HT-29 (cell line): ENCODE results near the gene MYH9. TPM values are rescaled to one million over a fixed set of nuclear protein-coding genes. Genes with fewer than 3 reads are reported as not detected.

ENCODE experiments used
- DNase-seq: peaks from one replicate; pipeline ENCODE4 v3.0.0-alpha.2; 2015; ENCODE audit warnings: low spot score
- total RNA-seq: library from RNA; depleted of rRNA; stranded (reverse); fragments of >200 nt; shearing (Covaris generic); gene quantifications from 2 replicates; pipeline ENCODE4 v1.2.3, GENCODE V29; 2014

The MYH9 gene
- total RNA-seq, 1 experiment from 2014 or later = 259 TPM

DNA sequence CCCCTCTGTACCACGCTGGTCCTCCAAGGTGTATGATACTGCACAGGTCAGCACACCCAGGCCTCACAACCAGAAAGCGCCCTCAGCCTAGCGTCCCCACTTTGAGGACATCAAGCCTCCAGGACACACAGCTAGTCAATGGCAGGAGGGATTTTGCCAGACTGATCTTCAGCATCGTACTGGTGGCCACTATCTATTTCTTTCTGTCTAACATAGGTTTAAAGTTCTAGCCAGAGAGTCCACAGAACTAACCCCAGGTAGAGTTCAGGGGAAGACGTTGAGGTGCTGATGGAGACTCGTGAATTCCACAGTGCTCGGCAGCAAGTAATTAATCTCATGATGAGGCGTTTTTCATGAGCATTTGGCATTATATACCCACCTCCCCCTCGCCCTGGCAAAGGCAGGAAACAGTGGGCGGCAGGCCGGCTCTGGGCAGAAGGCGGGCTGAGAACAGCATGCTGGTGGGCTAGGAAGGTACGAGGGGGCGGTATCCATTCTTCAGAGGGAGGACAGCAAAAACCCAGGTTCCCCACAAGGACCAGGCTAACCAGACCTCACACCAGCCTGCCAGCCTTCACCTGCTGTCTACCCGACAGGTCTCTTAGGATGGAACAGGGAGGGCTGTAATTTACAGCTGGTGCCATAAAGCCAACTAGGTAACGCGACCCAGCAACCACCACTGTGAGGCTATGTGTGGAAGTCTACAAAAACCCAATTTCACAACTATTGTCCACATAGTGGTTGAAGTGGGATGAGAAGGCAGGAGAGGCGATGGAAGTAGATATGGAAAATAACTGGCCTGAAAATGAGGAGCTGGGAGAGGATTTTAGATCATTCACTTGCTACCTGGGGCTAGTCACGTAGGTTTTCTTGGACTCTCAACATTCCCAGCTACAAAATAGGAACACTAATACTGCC is 18.5 kb downstream of the MYH9 start:
- no peak for DNase-seq

DNA sequence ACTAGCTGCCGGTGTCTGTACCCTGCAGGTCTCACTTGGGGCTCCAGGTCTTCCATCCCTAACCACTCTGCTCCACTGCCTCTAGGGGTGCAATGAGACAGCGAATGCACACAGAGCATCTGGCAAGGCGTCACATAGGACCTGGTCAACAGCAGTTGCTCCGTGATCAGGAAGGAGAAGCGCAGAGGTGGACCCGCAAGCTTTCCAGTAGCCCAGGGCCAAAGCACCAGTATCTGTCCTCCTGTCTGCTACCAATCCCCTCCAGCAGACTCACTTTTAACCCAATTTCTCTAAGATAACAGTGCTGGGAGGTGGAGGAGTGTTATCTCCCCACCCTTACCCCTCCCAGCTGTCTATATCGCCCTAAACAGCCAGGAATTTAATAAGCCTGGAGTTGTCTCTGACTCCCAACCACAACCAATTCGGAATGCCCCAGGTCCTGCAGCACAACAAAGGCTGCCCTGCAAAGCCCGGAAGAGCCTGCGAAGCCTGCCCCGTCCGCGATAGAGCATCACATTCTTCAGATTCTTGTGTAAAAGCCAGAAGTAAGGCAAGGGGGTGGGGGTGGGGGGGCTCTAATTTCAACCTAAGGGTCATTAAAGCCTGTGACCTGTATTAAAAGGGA is 19.3 kb downstream of the MYH9 start:
- DNase-seq = peak; percentile 54

DNA sequence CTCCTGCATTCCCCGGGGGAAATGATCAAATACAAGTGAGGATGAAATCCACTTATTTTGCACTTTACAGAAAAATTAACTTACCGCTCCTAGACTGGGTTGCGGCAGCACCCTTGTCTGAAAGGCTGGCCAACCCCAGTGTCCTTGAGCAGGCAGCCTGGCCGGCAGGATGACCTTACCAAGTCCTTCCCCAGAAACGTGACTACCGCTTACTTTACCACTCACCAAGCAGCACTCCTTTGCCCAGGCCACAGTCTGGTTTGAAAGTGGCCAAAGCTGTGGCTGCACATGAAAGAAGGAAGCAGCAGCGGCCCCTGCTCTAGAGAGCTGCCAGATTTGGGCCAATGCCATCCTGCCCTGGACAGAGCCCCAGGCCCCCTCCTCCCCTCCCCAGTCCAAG is 20.3 kb downstream of the MYH9 start:
- DNase-seq = no peak

DNA sequence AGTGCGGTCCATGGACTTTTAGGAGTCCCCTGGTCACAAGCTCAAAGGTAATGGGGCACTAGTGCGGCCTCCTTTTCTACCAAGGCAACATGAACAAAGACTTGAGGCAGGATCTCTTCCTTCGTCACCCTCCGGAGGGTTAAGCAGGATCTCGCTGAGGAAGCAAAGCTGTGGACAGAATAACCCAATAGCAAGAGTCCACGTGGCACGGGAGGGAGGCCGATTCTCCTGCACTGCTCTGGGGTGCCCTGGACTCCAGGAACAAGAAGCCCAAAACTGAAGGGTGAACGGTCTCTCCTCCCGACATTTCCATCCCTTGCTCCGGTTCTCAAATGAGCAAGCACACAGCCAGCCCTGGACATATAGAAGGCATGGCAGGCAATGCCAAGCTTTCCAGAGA is 20.7 kb downstream of the MYH9 start:
- DNase-seq = no peak

DNA sequence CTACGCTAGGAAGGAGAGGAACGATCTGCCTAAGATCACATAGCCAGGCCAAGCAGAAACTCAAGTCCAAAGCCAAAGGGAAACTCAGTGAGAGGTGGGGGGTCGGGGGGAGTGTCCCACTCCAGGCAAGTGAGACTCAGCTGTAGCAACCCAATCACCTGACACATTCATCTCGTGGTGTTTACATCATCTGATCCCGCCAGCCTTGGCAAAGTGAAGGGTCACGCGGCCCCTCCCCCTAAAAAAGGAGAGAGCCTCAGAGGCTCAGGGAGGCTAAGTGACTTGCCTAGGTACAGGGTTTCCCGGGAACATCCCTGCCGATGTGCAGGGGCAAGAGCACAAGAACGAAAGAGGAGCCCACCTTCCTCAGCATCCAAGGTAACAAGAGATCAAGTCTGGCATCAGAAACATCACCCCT is 21.5 kb downstream of the MYH9 start:
- no peak for DNase-seq

DNA sequence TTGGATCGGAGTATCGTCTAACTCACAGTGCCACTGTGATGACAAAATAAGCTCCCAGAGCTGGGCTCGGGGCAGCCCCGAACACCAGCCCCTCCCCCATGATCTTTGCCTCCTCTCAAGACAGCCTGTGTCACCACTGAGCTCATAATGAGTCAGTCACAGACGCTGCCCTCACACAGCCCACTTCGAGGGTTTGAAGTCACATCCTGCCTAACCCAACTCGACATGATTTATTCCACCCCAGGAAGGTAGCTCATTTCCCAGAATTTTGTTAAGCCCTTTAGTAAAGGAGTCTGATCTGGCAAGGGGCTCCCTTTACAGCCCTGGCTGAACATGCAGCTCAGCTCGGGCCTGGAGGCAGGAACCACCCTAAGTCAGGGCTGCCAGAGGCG is 22.8 kb downstream of the MYH9 start:
- no peak for DNase-seq

DNA sequence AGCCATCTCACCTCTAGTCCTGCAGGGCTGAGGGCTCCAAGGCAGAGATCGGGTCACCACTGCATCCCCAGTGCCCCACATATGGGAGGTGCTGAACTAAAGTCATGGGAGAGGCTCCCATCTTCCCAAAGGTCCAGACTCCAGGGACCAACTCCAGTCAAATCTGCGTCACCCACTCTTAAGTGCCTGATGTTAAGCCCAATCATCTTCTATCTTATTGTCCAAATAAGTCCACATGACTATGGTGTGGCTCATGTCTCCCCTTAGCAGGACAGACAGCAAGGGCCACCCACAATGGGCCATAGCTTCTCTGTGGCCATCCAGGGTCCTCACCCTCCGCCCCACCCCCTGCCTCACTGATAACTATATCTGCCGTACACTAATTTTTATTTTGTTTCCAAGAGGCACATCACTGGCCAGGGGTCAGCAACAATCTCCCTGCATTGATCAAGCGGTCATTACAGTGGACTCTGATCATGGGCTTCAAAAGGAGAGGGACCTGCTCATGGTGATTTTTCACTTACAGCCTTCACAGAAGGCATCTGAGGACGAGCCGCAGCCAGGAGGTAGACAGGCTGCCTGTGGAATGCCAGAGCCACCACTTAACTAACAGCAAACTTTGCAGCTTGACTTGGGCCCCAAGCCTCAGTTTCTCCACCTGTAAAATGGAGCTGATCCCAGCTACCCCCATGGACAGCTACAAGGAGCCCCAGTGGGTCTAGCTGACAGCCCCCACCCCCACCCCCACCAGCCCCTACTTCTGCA is 23.3 kb downstream of the MYH9 start:
- DNase-seq = no peak

DNA sequence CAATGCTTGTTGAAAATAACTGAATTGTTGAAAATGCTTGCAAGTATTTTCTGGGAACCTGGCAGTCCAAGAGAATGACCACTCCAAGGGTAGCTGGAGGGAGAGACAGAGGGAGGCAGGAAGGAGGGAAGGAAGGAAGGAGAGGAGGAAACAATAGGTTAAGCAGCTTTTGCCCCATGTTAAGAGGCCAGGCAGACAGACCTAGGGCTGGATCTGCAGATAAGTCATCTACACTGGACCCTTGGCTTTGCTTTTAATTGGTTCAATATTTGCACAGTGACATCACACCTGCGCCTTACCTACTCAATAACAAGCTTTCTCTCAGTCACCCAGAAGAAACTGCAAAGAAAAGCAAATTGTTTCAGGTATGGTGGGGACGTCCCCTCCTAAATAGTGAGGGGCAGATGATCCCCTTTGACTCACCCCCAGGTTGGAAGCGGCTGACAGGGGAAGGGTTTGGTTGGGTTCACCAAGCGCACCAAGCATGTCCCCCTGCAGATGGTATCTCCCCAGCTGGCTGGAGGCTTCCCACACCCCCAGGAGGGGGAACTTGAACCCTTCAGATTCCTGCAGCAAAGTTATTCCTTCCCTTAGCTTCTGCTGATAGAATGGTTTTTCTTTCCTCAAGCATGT is 24.3 kb downstream of the MYH9 start:
- no peak for DNase-seq

DNA sequence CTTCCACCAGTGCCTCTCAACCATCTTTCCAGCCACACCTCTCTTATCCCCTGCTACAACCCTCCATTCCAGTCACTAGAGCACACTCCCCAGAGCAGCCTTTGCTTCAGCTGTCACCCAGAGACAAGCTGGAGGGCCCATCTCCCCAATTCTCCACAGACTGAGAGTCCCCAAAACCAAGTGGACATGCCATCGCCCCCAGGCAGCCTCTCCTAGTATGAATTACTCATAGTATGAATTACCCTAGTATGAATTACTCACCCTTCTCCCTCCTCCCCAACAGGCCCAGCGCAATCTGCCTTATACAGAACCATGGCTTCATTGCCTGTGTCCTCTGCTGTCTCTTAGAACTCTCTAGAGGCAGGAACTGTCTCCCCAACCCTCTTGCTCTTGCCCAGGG is 24.8 kb downstream of the MYH9 start:
- no peak for DNase-seq

DNA sequence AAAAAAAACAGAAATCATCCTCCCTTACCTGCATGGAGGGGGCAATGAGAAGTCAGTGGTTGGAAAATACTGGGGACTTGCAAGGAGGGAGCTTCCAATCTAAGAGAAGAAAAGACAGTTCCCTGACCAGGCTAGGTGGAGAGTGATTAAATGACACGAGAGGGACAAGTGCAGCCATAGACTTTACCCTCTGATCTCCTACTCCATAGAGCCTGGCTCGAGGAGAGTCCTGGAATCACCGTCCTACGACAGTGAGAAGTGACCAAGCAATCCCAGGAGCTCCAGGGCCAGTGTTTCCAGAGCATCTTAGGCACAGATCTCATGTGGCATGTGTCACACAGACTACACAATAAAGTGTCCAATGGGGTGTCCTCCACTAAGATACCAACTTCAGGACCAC is 25.7 kb downstream of the MYH9 start:
- DNase-seq = no peak

DNA sequence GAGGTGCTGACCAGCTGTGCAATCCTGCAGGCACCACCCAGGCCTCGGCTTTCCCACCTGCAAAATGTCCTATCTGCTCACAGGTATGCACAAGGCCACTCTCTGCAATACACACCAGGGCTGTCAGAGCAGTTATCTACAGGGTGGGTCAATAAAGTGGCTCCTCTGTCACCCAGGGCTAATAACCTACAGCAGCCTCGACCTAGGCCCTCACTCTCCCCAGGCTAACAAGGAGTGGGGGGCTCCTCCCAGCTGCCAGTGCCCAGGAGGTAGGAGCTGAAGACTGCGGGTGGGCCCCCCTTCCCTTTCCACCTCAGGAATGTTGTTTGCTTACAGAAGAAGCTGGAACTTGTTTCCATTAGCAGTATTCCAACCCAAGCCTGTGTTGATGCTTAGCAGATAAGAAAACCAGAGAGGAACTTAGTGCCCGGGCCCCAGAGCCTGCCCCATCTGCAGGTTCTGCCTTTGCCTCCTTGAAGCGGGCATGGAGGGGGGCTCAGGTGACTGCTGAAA is 26.8 kb downstream of the MYH9 start:
- no peak for DNase-seq

DNA sequence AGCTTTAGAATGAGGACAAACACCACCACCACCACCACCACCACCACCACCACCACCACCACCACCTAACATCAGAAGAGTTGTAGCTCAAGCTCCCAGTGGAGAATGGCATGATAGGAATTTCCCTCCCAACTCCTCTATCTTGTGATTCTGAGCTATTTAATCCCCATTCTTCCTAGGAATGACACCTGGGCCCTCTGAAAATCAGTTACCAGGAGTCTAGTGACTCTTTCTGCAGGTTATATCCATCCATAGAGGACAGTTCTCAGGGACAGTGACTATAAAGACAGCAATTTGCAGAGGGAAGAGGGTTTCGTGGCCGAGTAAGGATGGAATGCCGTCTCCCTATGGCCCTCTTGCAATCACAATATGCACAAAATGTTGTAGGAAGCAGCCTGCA is 27.8 kb downstream of the MYH9 start:
- DNase-seq = no peak

DNA sequence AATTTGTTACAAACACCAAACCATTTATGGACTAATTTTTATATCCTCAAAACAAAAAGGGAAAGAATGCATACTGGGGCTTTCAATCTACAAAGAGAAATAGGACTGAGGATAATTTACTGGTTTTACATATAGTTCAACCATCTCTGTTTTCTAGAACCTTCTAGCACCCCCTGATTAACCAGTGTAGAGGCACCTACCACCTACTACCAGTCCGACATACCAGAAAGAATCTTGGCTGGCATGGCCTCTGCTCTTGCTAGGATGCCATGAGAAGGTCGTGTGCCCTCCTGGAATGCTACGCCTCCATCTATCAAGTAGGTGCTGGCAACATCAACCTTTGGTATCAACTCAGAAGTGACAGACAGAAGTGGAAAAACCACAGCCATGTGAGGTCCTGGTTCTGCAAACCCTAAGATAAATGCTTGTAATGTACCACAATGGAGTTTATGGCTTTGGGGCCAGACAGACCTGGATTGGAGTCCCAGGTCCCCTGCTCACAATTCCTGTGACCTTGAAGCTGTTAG is 28.2 kb downstream of the MYH9 start:
- DNase-seq = no peak

DNA sequence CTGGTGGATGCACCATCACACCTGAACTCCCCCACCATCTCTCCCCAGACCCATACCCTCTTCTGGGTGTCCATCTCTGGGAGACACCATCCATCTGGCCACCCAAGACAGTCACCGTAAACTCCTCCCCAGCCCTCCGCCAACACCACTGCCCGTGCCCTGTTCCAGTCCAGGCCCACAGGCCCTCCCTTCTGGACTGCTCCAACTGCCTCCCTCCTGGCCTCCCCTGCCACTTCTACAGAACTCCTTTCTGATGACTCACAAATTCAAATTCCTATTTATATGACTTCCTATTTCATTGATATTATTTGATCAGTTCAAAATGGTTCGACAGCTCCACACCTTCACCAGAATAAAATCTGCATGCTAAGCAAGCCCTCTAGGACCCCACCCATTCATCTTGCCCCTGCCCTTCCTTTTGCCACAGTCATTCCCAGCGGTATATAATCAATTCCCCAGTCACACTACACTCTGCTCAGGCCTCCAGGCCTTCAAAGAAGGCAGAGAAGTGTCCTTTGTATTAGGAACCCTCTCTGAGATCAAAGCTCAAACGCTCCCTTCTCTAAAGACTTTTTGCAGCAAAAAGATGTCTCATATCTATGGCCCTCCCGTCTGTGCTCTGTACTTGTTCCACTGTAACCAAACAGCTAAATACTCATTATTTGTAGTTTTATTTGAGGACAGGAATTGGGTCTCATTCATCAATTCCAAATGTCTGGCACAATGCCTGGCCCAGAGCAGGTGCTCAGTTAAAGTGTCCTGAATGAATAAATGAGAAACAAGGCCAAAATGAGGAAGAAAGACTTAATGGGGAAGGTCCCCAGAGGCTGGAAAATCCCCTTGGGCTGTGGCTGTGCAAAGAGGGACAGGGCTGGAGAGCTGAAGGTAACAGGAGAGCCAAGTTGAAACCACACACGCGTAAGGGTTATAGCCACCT is 29.0 kb downstream of the MYH9 start:
- no peak for DNase-seq

DNA sequence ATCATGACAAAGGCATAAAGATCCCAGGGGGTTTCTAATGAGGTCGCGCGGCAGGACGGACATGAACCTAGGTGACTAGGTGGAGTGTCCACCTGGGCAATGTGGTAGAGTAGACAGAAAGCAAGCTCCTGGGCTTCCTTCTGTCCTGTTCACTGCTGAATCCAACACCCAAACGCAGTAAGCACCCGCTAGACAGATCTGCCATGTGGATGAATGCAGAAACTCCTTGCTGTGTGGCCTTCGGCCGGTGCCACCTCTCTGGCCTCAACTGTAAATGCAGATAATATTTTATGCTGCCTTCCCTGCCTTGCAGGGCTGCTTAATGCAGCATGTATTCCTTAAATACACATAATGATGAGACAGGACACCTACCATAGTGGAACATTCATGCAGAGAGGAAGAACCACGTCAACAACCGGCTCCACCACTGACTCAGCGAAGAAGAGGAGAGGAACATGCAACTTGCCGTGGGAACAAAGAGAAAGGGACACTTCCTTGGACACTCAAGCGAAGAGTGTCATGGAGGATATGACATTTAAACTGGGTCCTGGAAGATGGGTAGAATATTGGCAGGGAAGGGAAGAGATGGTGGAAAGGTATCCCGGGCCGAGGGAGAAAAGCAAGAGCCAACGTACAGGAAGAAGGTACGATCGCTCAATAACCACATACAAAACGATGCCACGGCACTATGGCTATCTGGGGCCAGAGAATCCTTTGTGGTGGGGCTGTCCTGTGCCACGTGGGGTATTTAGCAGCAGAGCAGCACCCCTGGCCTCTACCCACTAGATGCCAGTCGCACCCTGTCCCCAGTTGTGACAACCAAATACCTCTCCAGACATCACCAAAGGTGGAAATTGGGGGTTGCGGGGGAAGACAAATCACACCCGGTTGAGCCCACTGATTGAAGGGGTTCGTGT is 30.8 kb downstream of the MYH9 start:
- no peak for DNase-seq

DNA sequence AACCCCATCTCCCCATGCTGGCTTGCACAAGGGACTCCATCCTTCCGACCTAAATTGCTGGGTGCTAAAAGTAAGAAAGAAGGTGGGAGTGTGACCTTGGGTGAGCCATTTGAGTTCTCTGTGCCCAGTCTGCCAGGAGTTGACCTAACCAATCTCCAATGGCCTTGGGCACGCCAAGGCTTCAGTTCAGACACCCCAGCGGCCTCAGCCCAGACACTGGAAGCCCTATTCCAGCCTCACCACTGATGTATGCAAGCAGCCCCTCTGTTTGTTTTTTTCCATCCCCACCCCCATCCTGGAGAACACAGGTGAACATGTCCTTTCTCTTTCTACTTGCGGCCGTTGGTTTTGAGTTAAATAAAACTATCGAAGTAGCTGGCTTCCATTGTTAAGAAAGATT is 31.9 kb downstream of the MYH9 start:
- no peak for DNase-seq

DNA sequence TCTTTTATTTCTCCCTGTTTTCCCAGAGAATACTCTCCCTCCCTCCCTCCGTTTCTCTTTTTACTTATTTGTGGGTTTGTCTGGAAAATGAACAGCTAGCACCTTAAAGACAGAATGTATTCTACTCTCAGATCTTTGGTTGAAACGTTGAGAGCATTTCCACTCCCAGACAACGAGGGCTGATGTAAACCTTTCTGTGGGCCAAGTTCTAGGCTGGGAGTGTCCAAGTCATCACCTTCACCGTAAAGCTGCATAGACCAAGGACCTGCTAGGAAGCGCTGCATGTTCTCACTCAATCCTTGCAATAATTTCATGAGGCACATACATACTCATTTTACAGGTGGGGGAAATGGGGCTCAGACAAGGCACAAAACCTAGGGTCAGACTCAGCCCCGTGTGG is 32.4 kb downstream of the MYH9 start:
- DNase-seq = no peak

DNA sequence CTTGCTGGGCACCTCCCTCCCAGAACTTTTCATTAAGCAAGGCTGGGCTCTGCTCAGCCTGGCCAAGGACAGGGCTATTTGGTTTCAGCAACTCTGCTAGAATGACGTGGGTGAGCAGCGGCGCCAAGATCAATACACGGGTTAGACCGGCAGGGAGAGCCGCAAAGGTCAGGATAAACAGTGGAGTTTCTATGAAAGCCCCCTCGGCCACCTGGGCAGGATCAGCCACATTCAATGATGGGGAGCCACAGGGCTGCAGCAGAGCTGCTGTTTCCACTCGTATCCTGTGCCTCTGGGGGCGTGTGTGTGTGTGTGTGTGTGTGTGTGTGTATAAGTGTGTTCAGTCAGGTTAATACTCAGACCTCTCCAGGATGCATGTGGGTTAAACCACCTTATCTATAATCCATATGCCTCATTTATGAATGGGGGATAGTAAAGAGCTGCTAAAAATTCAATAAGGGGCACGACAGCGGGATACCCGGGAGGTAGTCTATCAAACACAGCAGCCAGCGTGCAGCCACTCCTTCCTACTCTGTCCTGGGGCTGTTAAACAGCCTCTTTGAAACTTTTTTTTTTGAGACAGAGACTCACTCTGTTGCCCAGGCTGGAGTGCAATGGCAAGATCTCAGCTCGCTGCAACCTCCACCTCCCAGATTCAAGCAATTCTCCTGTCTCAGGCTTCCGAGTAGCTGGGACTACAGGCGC is 34.8 kb downstream of the MYH9 start:
- DNase-seq = no peak
